PC-9 (cell line): ENCODE measurements around the gene RBM17. TPM values are rescaled to one million over a fixed set of nuclear protein-coding genes. Genes with fewer than 3 reads are reported as not detected.

ENCODE experiments used
- BruUV-seq: library from RNA; stranded (reverse); fragments of 400-500 nt; replicated peaks from 2 replicates; lab custom pipeline; 2021; lab: Mats Ljungman, UMichigan
- CTCF ChIA-PET: fragments of 300-600 bp; sonication (Branson Sonifier 250); formaldehyde crosslinking; loops from one replicate; lab custom pipeline; 2022; ENCODE audit warnings: antibody characterized with exemption; lab: Charles Lee
- POLR2A ChIA-PET: fragments of 300-600 bp; sonication (Branson Sonifier 250); formaldehyde crosslinking; loops from one replicate; lab custom pipeline; 2022; ENCODE audit warnings: antibody characterized with exemption; ENCODE audit not compliant: unreplicated experiment; lab: Charles Lee
- DNase-seq, 2 experiments: peaks; one replicate each; pipeline versions ENCODE4 v3.0.0 to v3.0.0-alpha.2; 2015 to 2022; ENCODE audit warnings: mixed read lengths in 1 of 2
- H2AFZ ChIP-seq: fragments of 200-600 bp; sonication (generic); 2 replicates; pipeline ENCODE4 v1.8.1; 2017; ENCODE audit warnings: antibody characterized with exemption
- H3F3A ChIP-seq: fragments of 200-600 bp; sonication (generic); 2 replicates; pipeline ENCODE4 v1.8.1; 2017; ENCODE audit warnings: antibody characterized with exemption, mild to moderate bottlenecking, low read depth; ENCODE audit not compliant: insufficient read depth
- H3K27ac ChIP-seq: fragments of 200-600 bp; sonication (generic); 2 replicates; pipeline ENCODE4 v1.6.1; 2016; ENCODE audit warnings: mixed run types
- H3K27me3 ChIP-seq: fragments of 200-600 bp; sonication (generic); 2 replicates; pipeline ENCODE4 v1.6.1; 2016; ENCODE audit warnings: low read depth, mixed run types; ENCODE audit not compliant: insufficient read depth
- H3K36me3 ChIP-seq: fragments of 200-600 bp; sonication (generic); 2 replicates; pipeline ENCODE4 v1.6.1; 2016; ENCODE audit warnings: low read depth, mixed run types
- H3K4me1 ChIP-seq: fragments of 200-600 bp; sonication (generic); replicated peaks from 2 replicates; pipeline ENCODE4 v1.6.1; 2016; ENCODE audit warnings: mixed run types; ENCODE audit not compliant: insufficient read depth
- H3K4me2 ChIP-seq: fragments of 200-600 bp; sonication (generic); 2 replicates; pipeline ENCODE4 v1.6.1; 2017; ENCODE audit warnings: mixed run types
- H3K4me3 ChIP-seq: fragments of 200-600 bp; sonication (generic); 2 replicates; pipeline ENCODE4 v1.6.1; 2016; ENCODE audit warnings: mixed run types
- H3K79me2 ChIP-seq: fragments of 200-600 bp; sonication (generic); 2 replicates; pipeline ENCODE4 v1.6.1; 2017; ENCODE audit warnings: low read depth, mixed run types
- H3K9me2 ChIP-seq: fragments of 200-600 bp; sonication (generic); 2 replicates; pipeline ENCODE4 v1.8.1; 2017; ENCODE audit warnings: mild to moderate bottlenecking; ENCODE audit not compliant: insufficient read depth
- H3K9me3 ChIP-seq: fragments of 200-600 bp; sonication (generic); 2 replicates; pipeline ENCODE4 v1.8.1; 2016; ENCODE audit warnings: low read depth; ENCODE audit not compliant: insufficient read depth
- H4K20me1 ChIP-seq: fragments of 200-600 bp; sonication (generic); 2 replicates; pipeline ENCODE4 v1.8.1; 2017; ENCODE audit not compliant: insufficient read depth
- CTCF ChIP-seq: fragments of 200-600 bp; sonication (generic); conservative IDR thresholded peaks from 2 replicates; pipeline ENCODE4 v1.6.1; 2017; ENCODE audit warnings: mixed run types, antibody characterized with exemption, mild to moderate bottlenecking, moderate library complexity
- EZH2 ChIP-seq: fragments of 200-600 bp; sonication (generic); IDR thresholded peaks from 2 replicates; pipeline ENCODE4 v1.8.0; 2017; ENCODE audit warnings: antibody characterized with exemption, low read depth
- intact Hi-C: fragments of 100-400 bp; cut with micrococcal nuclease; formaldehyde crosslinking; loops from one replicate; pipeline ENCODE4 v1.10.0; 2022; ENCODE audit not compliant: unreplicated experiment
- total RNA-seq: library from RNA; stranded (reverse); gene quantifications from 2 replicates; pipeline ENCODE4 v1.2.3, GENCODE V29; 2021

RBM17 gene
- total RNA-seq, 1 experiment from 2014 or later: 131 TPM

GRCh38 chr10:6082496-6083395, 6.1 kb upstream of the RBM17 start:
- no peak overlapping the region for H3K4me2 ChIP-seq
- no peaks in the 10 kb centered on the region for H3K4me1 ChIP-seq
- intact Hi-C loops: loop anchor here (10.0 kb wide), 1 partner anchor 1268 kb away; no protein-coding TSS in a partner anchor
- no peaks in the 10 kb centered on the region for H3K36me3 ChIP-seq
- no peak overlapping the region for H2AFZ ChIP-seq
- DNase-seq: no peak
- no peaks in the 10 kb centered on the region for H3F3A ChIP-seq
- BruUV-seq: no TSS peak
- no peak overlapping the region for H3K4me3 ChIP-seq
- peaks cover 11% of the 10 kb centered on the region for H3K27me3 ChIP-seq
- no peaks in the 10 kb centered on the region for H3K9me2 ChIP-seq
- TF ChIP-seq CTCF (no peak), EZH2 (no peak)
- POLR2A ChIA-PET: interaction anchor here (0.7 kb wide), 1 partner anchor 534 kb away, joined by 4 read pairs; no protein-coding TSS in a partner anchor
- CTCF ChIA-PET: no interaction called here
- H3K27ac ChIP-seq: no peak overlapping the region
- no peaks in the 10 kb centered on the region for H3K79me2 ChIP-seq
- no peaks in the 10 kb centered on the region for H3K9me3 ChIP-seq
- H4K20me1 ChIP-seq: no peaks in the 10 kb centered on the region

GRCh38 chr10:6083523-6084475, 5.0 kb upstream of the RBM17 start:
- no peaks in the 10 kb centered on the region for H3K4me1 ChIP-seq
- no peak overlapping the region for H3K4me2 ChIP-seq
- H3F3A ChIP-seq: no peaks in the 10 kb centered on the region
- no peak overlapping the region for H2AFZ ChIP-seq
- no peaks in the 10 kb centered on the region for H3K9me3 ChIP-seq
- ChIA-PET CTCF (interaction anchor here (0.6 kb wide), 2 partner anchors 33 to 315 kb away, joined by 6 read pairs; no protein-coding TSS in a partner anchor), POLR2A (interaction anchor here (0.7 kb wide), 1 partner anchor 535 kb away, joined by 4 read pairs; no protein-coding TSS in a partner anchor)
- H3K9me2 ChIP-seq: no peaks in the 10 kb centered on the region
- H4K20me1 ChIP-seq: no peaks in the 10 kb centered on the region
- peaks cover 11% of the 10 kb centered on the region for H3K27me3 ChIP-seq
- no peak overlapping the region for H3K4me3 ChIP-seq
- H3K27ac ChIP-seq: no peak overlapping the region
- H3K36me3 ChIP-seq: no peaks in the 10 kb centered on the region
- intact Hi-C loops: loop anchor here (10.0 kb wide), 1 partner anchor 1269 kb away; no protein-coding TSS in a partner anchor
- TF ChIP-seq EZH2 (no peak), CTCF (no peak)
- BruUV-seq: no TSS peak
- DNase-seq: no peak
- H3K79me2 ChIP-seq: no peaks in the 10 kb centered on the region
